H1 (cell line): ENCODE results near the gene PAXIP1. TPM values are rescaled to one million over a fixed set of nuclear protein-coding genes. Genes with fewer than 3 reads are reported as not detected.

Source experiments
- CTCF ChIA-PET: fragments of 300-600 bp; sonication (Branson Sonifier 250); formaldehyde crosslinking; loops from one replicate; lab custom pipeline; 2021; ENCODE audit not compliant: partially characterized antibody; lab: Charles Lee
- POLR2A ChIA-PET: fragments of 300-600 bp; sonication (Branson Sonifier 250); formaldehyde crosslinking; loops from one replicate; lab custom pipeline; 2021; ENCODE audit warnings: inconsistent platforms; ENCODE audit not compliant: partially characterized antibody; lab: Charles Lee
- DNase-seq, 2 experiments: peaks; one replicate each; pipeline versions ENCODE4 v3.0.0 to v3.0.0-alpha.2; 2010 to 2022; ENCODE audit warnings: low spot score in 2 of 2, low read depth in 1 of 2, mixed read lengths in 1 of 2
- FAIRE-seq: peaks from 2 replicates; lab custom pipeline; 2011; peaks lifted over from hg19 to GRCh38; lab: Jason Lieb, UNC
- H2AFZ ChIP-seq: 2 replicates; pipeline ENCODE4 v1.8.1; 2012; ENCODE audit warnings: low read length, inconsistent platforms
- H2AK5ac ChIP-seq: 2 replicates; pipeline ENCODE4 v1.6.1; 2013; ENCODE audit warnings: low read depth, low read length
- H2BK120ac ChIP-seq: replicated peaks from 2 replicates; pipeline ENCODE3; 2013; ENCODE audit warnings: low read depth, low read length, inconsistent platforms
- H2BK12ac ChIP-seq: 2 replicates; pipeline ENCODE4 v1.6.1; 2013; ENCODE audit warnings: low read depth, low read length
- H2BK15ac ChIP-seq: 2 replicates; pipeline ENCODE4 v1.6.1; 2013; ENCODE audit warnings: low read length
- H2BK20ac ChIP-seq: 2 replicates; pipeline ENCODE4 v1.6.1; 2013; ENCODE audit warnings: low read length
- H2BK5ac ChIP-seq: 2 replicates; pipeline ENCODE4 v1.6.1; 2013; ENCODE audit warnings: low read depth, low read length
- H3K14ac ChIP-seq: 2 replicates; pipeline ENCODE4 v1.6.1; 2013; ENCODE audit warnings: inconsistent platforms; ENCODE audit not compliant: insufficient read length
- H3K18ac ChIP-seq: 2 replicates; pipeline ENCODE4 v1.6.1; 2013; ENCODE audit warnings: low read length; ENCODE audit errors: extremely low read depth
- H3K23ac ChIP-seq: 2 replicates; pipeline ENCODE4 v1.6.1; 2013; ENCODE audit warnings: inconsistent platforms; ENCODE audit not compliant: insufficient read length
- H3K23me2 ChIP-seq: 2 replicates; pipeline ENCODE4 v1.6.1; 2013; ENCODE audit warnings: low read depth, low read length
- H3K27ac ChIP-seq: 2 replicates; pipeline ENCODE4 v1.6.1; 2011; ENCODE audit warnings: low read depth, low read length, inconsistent platforms
- H3K27me3 ChIP-seq, 4 experiments: replicated peaks in 1 of 4; 1 replicate in 1 of 4; 2 replicates in 3 of 4; pipeline versions ENCODE4 v1.6.1 to v1.8.1; 2011 to 2013; ENCODE audit warnings: low read length in 3 of 4, mild to moderate bottlenecking in 3 of 4, inconsistent platforms in 2 of 4, mixed read lengths in 2 of 4, moderate library complexity in 1 of 4; ENCODE audit not compliant: control insufficient read depth in 3 of 4, insufficient read depth in 3 of 4; ENCODE audit errors: extremely low read depth in 1 of 4
- H3K36me3 ChIP-seq, 4 experiments: 2 replicates each; pipeline versions ENCODE4 v1.6.1 to v1.8.1; 2011 to 2013; ENCODE audit warnings: mild to moderate bottlenecking in 4 of 4, low read length in 3 of 4, moderate library complexity in 2 of 4, control low read depth in 1 of 4, inconsistent platforms in 1 of 4; ENCODE audit not compliant: insufficient read depth in 4 of 4, control insufficient read depth in 2 of 4
- H3K4ac ChIP-seq: replicated peaks from 2 replicates; pipeline ENCODE3; 2013; ENCODE audit warnings: low read length, low read depth, mixed read lengths, inconsistent platforms; ENCODE audit not compliant: insufficient read length
- H3K4me1 ChIP-seq, 4 experiments: replicated peaks in 1 of 4; 1 replicate in 1 of 4; 2 replicates in 3 of 4; pipeline versions ENCODE4 v1.6.1 to v1.8.1; 2011 to 2013; ENCODE audit warnings: low read length in 3 of 4, inconsistent platforms in 2 of 4, mixed read lengths in 1 of 4; ENCODE audit not compliant: insufficient read depth in 4 of 4, control insufficient read depth in 3 of 4
- H3K4me2 ChIP-seq, 2 experiments: 2 replicates each; pipeline versions ENCODE4 v1.6.1 to v1.8.1; 2011 to 2013; ENCODE audit warnings: low read depth in 2 of 2, low read length in 2 of 2, control low read depth in 1 of 2, inconsistent platforms in 1 of 2, mild to moderate bottlenecking in 1 of 2; ENCODE audit not compliant: insufficient read depth in 1 of 2
- H3K4me3 ChIP-seq, 4 experiments: fragments of 200-600, 300-600 bp in 1 of 4; sonication (generic), shearing (Covaris generic), sonication (Bioruptor Twin) in 1 of 4; 2 replicates each; pipeline versions ENCODE4 v1.5.1 to v1.8.1; 2011 to 2016; ENCODE audit warnings: low read length in 4 of 4, low read depth in 3 of 4, control low read depth in 2 of 4, inconsistent platforms in 2 of 4, mild to moderate bottlenecking in 2 of 4, mixed read lengths in 1 of 4, moderate library complexity in 1 of 4; ENCODE audit not compliant: insufficient read depth in 2 of 4; ENCODE audit errors: extremely low read depth in 1 of 4
- H3K56ac ChIP-seq: replicated peaks from 2 replicates; pipeline ENCODE3; 2013; ENCODE audit warnings: low read depth, mild to moderate bottlenecking, mixed read lengths, low read length, inconsistent platforms; ENCODE audit not compliant: insufficient read length
- H3K79me1 ChIP-seq: 2 replicates; pipeline ENCODE4 v1.6.1; 2013; ENCODE audit warnings: low read depth, low read length, control low read depth
- H3K79me2 ChIP-seq, 2 experiments: 2 replicates each; pipeline versions ENCODE4 v1.6.1 to v1.8.1; 2012 to 2013; ENCODE audit warnings: low read length in 2 of 2, mild to moderate bottlenecking in 2 of 2, inconsistent platforms in 1 of 2; ENCODE audit not compliant: insufficient read depth in 2 of 2, control insufficient read depth in 1 of 2
- H3K9ac ChIP-seq, 4 experiments: replicated peaks in 1 of 4; 1 replicate in 1 of 4; 2 replicates in 3 of 4; pipeline versions ENCODE4 v1.6.1 to v1.8.1; 2011 to 2013; ENCODE audit warnings: low read depth in 3 of 4, low read length in 3 of 4, control low read depth in 2 of 4, mild to moderate bottlenecking in 2 of 4, moderate library complexity in 2 of 4, inconsistent platforms in 1 of 4; ENCODE audit errors: extremely low read depth in 1 of 4
- H3K9me3 ChIP-seq, 2 experiments: 2 replicates each; pipeline versions ENCODE4 v1.6.1 to v1.8.1; 2012 to 2013; ENCODE audit warnings: mild to moderate bottlenecking in 2 of 2, moderate library complexity in 2 of 2, control low read depth in 1 of 2, inconsistent platforms in 1 of 2, low read depth in 1 of 2, low read length in 1 of 2, mixed read lengths in 1 of 2; ENCODE audit not compliant: insufficient read depth in 2 of 2
- H4K20me1 ChIP-seq, 2 experiments: replicated peaks in 1 of 2; 2 replicates each; pipeline versions ENCODE3 to v1.8.1; 2011 to 2013; ENCODE audit warnings: inconsistent platforms in 2 of 2, low read length in 2 of 2, mild to moderate bottlenecking in 1 of 2; ENCODE audit not compliant: insufficient read depth in 2 of 2, control insufficient read depth in 1 of 2
- H4K5ac ChIP-seq: 2 replicates; pipeline ENCODE4 v1.6.1; 2013; ENCODE audit warnings: low read length, low read depth, mixed read lengths, inconsistent platforms; ENCODE audit not compliant: insufficient read length
- H4K8ac ChIP-seq: 2 replicates; pipeline ENCODE4 v1.8.0; 2013; ENCODE audit warnings: mild to moderate bottlenecking, moderate library complexity, low read length, inconsistent platforms; ENCODE audit not compliant: insufficient read depth; ENCODE audit errors: extremely low read depth
- H4K91ac ChIP-seq: replicated peaks from 2 replicates; pipeline ENCODE3; 2013; ENCODE audit warnings: low read length, mixed read lengths, inconsistent platforms; ENCODE audit not compliant: insufficient read length
- BCL11A ChIP-seq, 2 experiments: IDR thresholded peaks; one replicate each; pipeline ENCODE4 v1.6.1; 2011; ENCODE audit warnings: low read depth in 2 of 2, low read length in 2 of 2, mild to moderate bottlenecking in 2 of 2
- BRCA1 ChIP-seq: IDR thresholded peaks from 2 replicates; pipeline ENCODE4 v1.6.1; 2012; ENCODE audit warnings: low read depth, low read length, improper control_type of control experiment
- CBX8 ChIP-seq: fragments of 300-800, 300-1000 bp; sonication (generic); IDR thresholded peaks from 2 replicates; pipeline ENCODE4 v1.7.1; 2016; ENCODE audit warnings: low read depth, low read length, borderline replicate concordance
- CHD1 ChIP-seq: IDR thresholded peaks from 2 replicates; pipeline ENCODE4 v1.6.1; 2012; ENCODE audit warnings: low read depth, low read length, improper control_type of control experiment
- CREB1 ChIP-seq: IDR thresholded peaks from 2 replicates; pipeline ENCODE4 v1.6.1; 2012; ENCODE audit warnings: inconsistent platforms
- E2F6 ChIP-seq: IDR thresholded peaks from 2 replicates; pipeline ENCODE4 v1.6.1; 2012; ENCODE audit warnings: inconsistent platforms
- MAFK ChIP-seq: IDR thresholded peaks from 2 replicates; pipeline ENCODE4 v1.6.1; 2012; ENCODE audit warnings: low read depth, mild to moderate bottlenecking, improper control_type of control experiment, low read length
- PHF8 ChIP-seq: fragments of 200-600 bp; sonication (generic); conservative IDR thresholded peaks from 2 replicates; pipeline ENCODE4 v1.7.1; 2012; ENCODE audit warnings: low read depth, mild to moderate bottlenecking, inconsistent platforms, low read length, moderate library complexity
- POLR2A ChIP-seq, 2 experiments: IDR thresholded peaks; 1 replicate in 1 of 2; 2 replicates in 1 of 2; pipeline ENCODE4 v1.6.1; 2011; ENCODE audit warnings: low read depth in 2 of 2, low read length in 2 of 2, mild to moderate bottlenecking in 2 of 2; ENCODE audit errors: control extremely low read depth in 1 of 2
- POU5F1 ChIP-seq: IDR thresholded peaks from 2 replicates; pipeline ENCODE4 v1.6.1; 2011; ENCODE audit warnings: low read depth, mild to moderate bottlenecking, low read length, moderate library complexity
- SP1 ChIP-seq: IDR thresholded peaks from 2 replicates; pipeline ENCODE4 v1.6.1; 2011; ENCODE audit warnings: low read depth, low read length
- SP4 ChIP-seq: IDR thresholded peaks from 2 replicates; pipeline ENCODE4 v1.6.1; 2012; ENCODE audit warnings: low read length, inconsistent platforms
- SRF ChIP-seq: IDR thresholded peaks from 2 replicates; pipeline ENCODE4 v1.6.1; 2011; ENCODE audit warnings: mild to moderate bottlenecking, low read depth, low read length, moderate library complexity
- YY1 ChIP-seq: IDR thresholded peaks from 2 replicates; pipeline ENCODE4 v1.6.1; 2011; ENCODE audit warnings: low read depth, mild to moderate bottlenecking, low read length
- ZNF274 ChIP-seq: IDR thresholded peaks from 2 replicates; pipeline ENCODE4 v1.7.0; 2012; ENCODE audit warnings: low read length, borderline replicate concordance; ENCODE audit errors: extremely low read depth
- WGBS, 2 experiments: shearing (Covaris generic) in 1 of 2; methylation state at CpG; one replicate each; pipeline versions ENCODE4 v1.1.6 to v1.1.7; 2013 to 2015; ENCODE audit warnings: low lambda C conversion rate in 2 of 2, mixed read lengths in 2 of 2, inconsistent platforms in 1 of 2, low coverage in 1 of 2, missing lambda C conversion rate in 1 of 2; ENCODE audit not compliant: insufficient replicate concordance in 2 of 2, insufficient coverage in 1 of 2, insufficient read length in 1 of 2; ENCODE audit errors: extremely low coverage in 1 of 2, missing lambda C conversion rate in 1 of 2; 5-methylcytosine and 5-hydroxymethylcytosine counted together
- polyA plus RNA-seq, 7 experiments: library from polyadenylated mRNA; depleted of rRNA in 3 of 7; stranded (reverse) in 5 of 7; unstranded in 2 of 7; fragments of >200 nt in 5 of 7; fragments of 200-250 nt in 2 of 7; gene quantifications; 1 replicate in 5 of 7; 2 replicates in 1 of 7; 4 replicates in 1 of 7; pipeline versions ENCODE4 v1.2.1 to v1.2.3, GENCODE V29; 2011 to 2013; ENCODE audit warnings: missing spikeins in 2 of 7, mixed read lengths in 2 of 7
- total RNA-seq: library from RNA; stranded (reverse); fragmentation: NEBNext Ultra II Directional; extraction: Animal tissue kit (Norgen Biotek cat#: 25700); gene quantifications from 2 replicates; pipeline ENCODE4 v1.2.1, GENCODE V29; 2021

Gene PAXIP1
- total and polyA plus RNA-seq, 2 of the 8 experiments (the other 6 are each of a cell fraction or from before 2014, with no cell fraction given), result 32.4 to 32.8 TPM

GRCh38 chr7:154994996-154995395 lies 7.9 kb downstream of the PAXIP1 start:
- H3K36me3 ChIP-seq, result peaks cover 9 to 41% (median 16%) of the 10 kb centered on the region in 4 experiments; a peak in 6 of 8 replicates
- H3K9ac ChIP-seq, result no peak overlapping the region
- TF ChIP-seq PHF8 (no peak), CHD1 (no peak), POU5F1 (no peak), SP4 (no peak), MAFK (no peak), SP1 (no peak), E2F6 (no peak), BRCA1 (no peak), CBX8 (no peak), CREB1 (no peak), SRF (no peak), POLR2A (IDR thresholded peaks at IDR 0.05; ENCODE audit: control extremely low read depth in 1 of 2, low read depth in 2 of 2, low read length in 2 of 2) (no peak), ZNF274 (no peak), BCL11A (IDR thresholded peaks at IDR 0.05; ENCODE audit: low read depth in 2 of 2, low read length in 2 of 2) (no peak), YY1 (no peak)

More at GRCh38 chr7:154994996-154995395, 7.9 kb downstream of the PAXIP1 start:
- Histone ChIP-seq H2BK120ac (no peak overlapping the region), H3K4ac (no peak overlapping the region), H2BK5ac (no peak overlapping the region), H3K9me3 (no peaks in the 10 kb centered on the region), H3K4me2 (no peak overlapping the region), H3K27me3 (no peaks in the 10 kb centered on the region), H2BK20ac (no peak overlapping the region), H4K20me1 (peaks cover 0 to 9% of the 10 kb centered on the region in 2 experiments), H3K79me1 (peaks cover 12% of the 10 kb centered on the region), H3K56ac (no peak overlapping the region), H3K27ac (no peak overlapping the region), H2BK15ac (no peak overlapping the region), H3K23ac (no peak overlapping the region), H2BK12ac (no peak overlapping the region), H3K4me3 (no peak overlapping the region), H3K18ac (no peak overlapping the region), H3K23me2 (no peaks in the 10 kb centered on the region; the same call in 1 of the 2 replicates), H3K79me2 (peaks cover 0 to 49% of the 10 kb centered on the region in 2 experiments; a peak in 3 of 4 replicates), H3K4me1 (peaks cover 4 to 16% (median 10%) of the 10 kb centered on the region in 4 experiments; a peak in 5 of 7 replicates), H2AFZ (no peak overlapping the region), H4K91ac (no peak overlapping the region), H3K14ac (no peak overlapping the region), H4K5ac (no peak overlapping the region), H2AK5ac (no peak overlapping the region), H4K8ac (no peak overlapping the region)
- FAIRE-seq (no peak), DNase-seq (no peak)
- ChIA-PET POLR2A (interaction anchor here (1.3 to 2.1 kb wide), 2 partner anchors 8 to 9 kb away, joined by 3 to 7 read pairs; partner anchors contain the start of gene PAXIP1), CTCF (interaction anchor here (0.8 to 8.1 kb wide), 3 partner anchors 12 to 42 kb away, joined by 3 to 56 read pairs (median 3); no protein-coding TSS in a partner anchor)
- WGBS, 2 experiments, result 88% methylated on average over 2 of the region's 2 CpGs; no CpG with 5 or more reads in 1 of the 2 experiments
